ENCODE data around the gene EDA.
A peak's percentile ranks its signal among the peaks of the same experiment; 100 is the strongest.

EDA gene

DNA sequence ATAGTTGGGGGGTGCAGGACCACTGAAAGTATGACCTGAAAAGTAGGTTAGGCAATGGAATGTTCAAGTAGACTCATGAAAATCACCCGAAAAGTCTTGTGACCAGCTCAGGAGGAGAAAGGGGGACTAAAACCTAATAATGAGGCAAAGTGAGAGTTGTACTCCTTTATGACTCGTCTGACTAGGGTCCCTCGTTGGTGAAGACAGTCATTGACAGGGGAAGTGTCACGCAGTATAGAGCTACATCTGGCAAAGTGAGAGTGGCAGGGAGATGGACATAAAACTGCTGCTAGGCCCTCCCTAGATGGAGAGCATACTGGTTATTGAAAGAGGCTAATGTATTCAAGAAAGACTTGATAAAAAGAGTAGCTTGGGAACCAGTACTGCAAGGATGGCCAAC lies 466.8 kb downstream of the EDA start:
- no peak for DNase-seq

DNA sequence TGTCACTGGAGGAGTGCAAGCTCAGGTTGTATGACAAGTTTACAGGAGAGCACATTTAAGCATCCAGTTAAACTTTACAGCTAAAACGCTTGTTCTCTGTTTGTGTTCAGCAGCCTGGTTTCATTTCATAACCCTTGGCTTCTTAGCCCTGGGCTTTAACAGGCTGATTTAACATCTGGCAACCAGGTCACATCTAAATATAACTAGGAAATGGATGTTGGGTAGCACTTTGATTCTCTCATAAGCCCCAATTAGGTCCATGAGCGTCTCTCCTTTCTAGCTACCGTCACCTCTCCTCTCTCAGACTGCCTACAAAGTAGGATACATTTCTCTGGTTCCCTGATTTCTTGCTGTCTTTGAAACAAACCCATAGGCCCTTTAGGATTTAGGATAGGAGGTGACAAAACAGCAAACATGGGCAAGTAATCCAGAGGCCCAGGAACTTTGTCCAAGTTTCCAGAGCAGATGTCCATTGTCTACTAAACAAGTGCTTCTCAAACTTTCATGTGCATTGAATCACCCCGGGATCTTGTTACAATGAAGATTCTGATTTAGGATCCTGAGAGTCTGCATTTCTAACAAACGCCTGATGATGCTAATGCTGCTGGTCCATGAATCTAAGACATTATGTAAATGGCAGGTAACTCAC lies 468.8 kb downstream of the EDA start:
- DNase-seq, result no peak

DNA sequence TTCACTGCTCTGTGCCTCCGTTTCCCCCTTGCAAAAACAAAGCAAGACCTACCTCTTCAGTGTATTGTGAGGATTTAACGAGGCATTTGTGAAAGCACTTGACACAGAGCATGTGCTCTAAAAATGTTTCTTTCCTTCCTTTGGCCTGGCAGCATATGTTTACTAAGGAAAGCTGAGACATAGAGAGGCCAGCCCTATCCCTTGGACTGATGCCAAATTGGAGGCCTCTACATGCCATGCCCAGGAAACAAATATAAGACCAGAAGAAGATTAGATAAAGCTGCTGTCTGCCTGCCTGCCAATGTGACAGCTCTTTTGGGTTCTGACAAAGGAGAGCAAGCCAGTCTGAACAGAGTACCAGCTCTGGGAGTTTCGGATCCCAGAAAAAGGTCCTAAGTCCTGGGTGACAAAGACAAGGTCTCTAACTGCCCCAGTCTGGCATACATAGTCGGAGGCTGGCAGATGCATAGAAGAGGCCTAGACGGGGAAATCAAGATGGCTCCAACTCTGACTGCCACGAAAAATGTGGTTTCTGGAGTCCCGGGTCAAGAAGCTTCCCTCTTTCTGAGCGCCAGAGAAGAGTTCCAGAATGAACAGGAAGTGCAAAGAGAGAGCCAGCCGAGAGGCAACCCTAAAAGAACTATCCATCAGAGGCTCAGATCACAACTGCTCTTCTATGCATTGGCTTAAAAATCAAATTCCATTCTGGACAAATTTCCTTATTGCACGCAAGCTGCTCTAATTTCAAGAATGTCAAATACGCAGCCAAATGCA lies 472.1 kb downstream of the EDA start:
- DNase-seq, result peak; percentile 59

DNA sequence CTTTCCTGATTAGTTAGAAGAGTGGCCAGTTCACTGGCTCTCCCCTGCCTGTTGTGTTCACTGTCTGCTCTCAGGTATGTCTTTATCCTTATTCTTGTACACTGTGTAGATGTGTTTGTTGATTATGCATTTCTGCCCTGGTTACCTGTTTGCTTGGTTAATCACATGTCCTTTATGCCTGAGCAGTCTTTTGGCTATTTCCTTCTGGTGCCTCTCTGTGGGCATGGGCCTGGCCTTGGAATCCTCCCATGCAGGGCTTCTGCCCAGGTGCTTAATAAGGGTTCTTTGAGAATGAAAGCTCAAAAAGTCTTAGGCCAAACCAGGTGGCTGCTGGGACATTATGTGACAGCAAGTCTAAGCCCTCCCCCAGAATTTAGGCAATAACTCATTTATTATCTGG lies 472.8 kb downstream of the EDA start:
- peak; percentile 10 for DNase-seq

All from DMS53 (cell line).